HEK293 (cell line): ENCODE measurements around the gene KIAA1614.

ENCODE experiments used
- CTCF ChIA-PET: fragments of 350-600 bp; formaldehyde crosslinking; extraction: SDS; loops from one replicate; lab custom pipeline; 2021; ENCODE audit warnings: antibody characterized with exemption; lab: Yijun Ruan, JAX
- POLR2A ChIA-PET: fragments of 300-600 bp; formaldehyde crosslinking; extraction: SDS; loops from one replicate; lab custom pipeline; 2020; ENCODE audit warnings: antibody characterized with exemption, inconsistent platforms; lab: Yijun Ruan, JAX
- H3K27ac ChIP-seq: fragments of 200-500 bp; sonication (Bioruptor generic); 2 replicates; pipeline ENCODE4 v1.5.1; 2014; ENCODE audit warnings: low read depth, low read length, control low read depth, inconsistent platforms; ENCODE audit errors: extremely low read depth
- H3K36me3 ChIP-seq, 2 experiments: fragments of 200-500 bp in 1 of 2; sonication (Bioruptor generic) in 1 of 2; 1 replicate in 1 of 2; 2 replicates in 1 of 2; pipeline ENCODE4 v1.5.1; 2014 to 2017; ENCODE audit warnings: inconsistent platforms in 2 of 2, low read length in 2 of 2; ENCODE audit not compliant: control insufficient read depth in 2 of 2, insufficient read depth in 1 of 2
- H3K4me1 ChIP-seq: fragments of 200-500 bp; sonication (Bioruptor generic); 2 replicates; pipeline ENCODE4 v1.5.1; 2014; ENCODE audit warnings: mild to moderate bottlenecking, low read length, inconsistent platforms; ENCODE audit not compliant: control insufficient read depth, insufficient read depth
- H3K4me3 ChIP-seq: 2 replicates; pipeline ENCODE4 v1.5.1; 2011; ENCODE audit warnings: low read depth, mild to moderate bottlenecking, control low read depth, low read length, moderate library complexity
- H3K9me3 ChIP-seq: fragments of 200-500 bp; sonication (Bioruptor generic); 2 replicates; pipeline ENCODE4 v1.5.1; 2014; ENCODE audit warnings: low read depth, low read length, inconsistent platforms; ENCODE audit not compliant: control insufficient read depth, insufficient read depth
- CTCF ChIP-seq: fragments of 450-650 bp; formaldehyde crosslinking; IDR thresholded peaks from 2 replicates; pipeline ENCODE4 v1.5.1; 2016; ENCODE audit warnings: missing biosample characterization, missing genetic modification characterization
- GLI4 ChIP-seq: fragments of 450-650 bp; formaldehyde crosslinking; IDR thresholded peaks from 2 replicates; pipeline ENCODE4 v1.5.1; 2016; ENCODE audit warnings: missing biosample characterization, missing genetic modification characterization
- KLF10 ChIP-seq: fragments of 450-650 bp; IDR thresholded peaks from 2 replicates; pipeline ENCODE4 v1.5.1; 2018; ENCODE audit warnings: missing biosample characterization, mild to moderate bottlenecking, missing genetic modification characterization
- REST ChIP-seq: fragments of 450-650 bp; formaldehyde crosslinking; IDR thresholded peaks from 2 replicates; pipeline ENCODE4 v1.5.1; 2016; ENCODE audit warnings: missing biosample characterization, missing genetic modification characterization
- SP2 ChIP-seq: fragments of 450-650 bp; formaldehyde crosslinking; IDR thresholded peaks from 2 replicates; pipeline ENCODE4 v1.5.1; 2016; ENCODE audit warnings: missing biosample characterization, missing genetic modification characterization
- WT1 ChIP-seq: fragments of 450-650 bp; formaldehyde crosslinking; IDR thresholded peaks from 2 replicates; pipeline ENCODE4 v1.5.1; 2016; ENCODE audit warnings: missing biosample characterization, missing genetic modification characterization
- ZBTB17 ChIP-seq: fragments of 450-650 bp; formaldehyde crosslinking; IDR thresholded peaks from 2 replicates; pipeline ENCODE4 v1.5.1; 2016; ENCODE audit warnings: missing biosample characterization, missing genetic modification characterization
- ZBTB20 ChIP-seq: fragments of 450-650 bp; formaldehyde crosslinking; IDR thresholded peaks from 2 replicates; pipeline ENCODE4 v1.5.1; 2016; ENCODE audit warnings: missing biosample characterization, missing genetic modification characterization
- ZBTB48 ChIP-seq: fragments of 450-650 bp; formaldehyde crosslinking; IDR thresholded peaks from 2 replicates; pipeline ENCODE4 v1.5.1; 2016; ENCODE audit warnings: missing biosample characterization, missing genetic modification characterization
- ZIC2 ChIP-seq: fragments of 450-650 bp; formaldehyde crosslinking; IDR thresholded peaks from 2 replicates; pipeline ENCODE4 v1.5.1; 2016; ENCODE audit warnings: missing biosample characterization, missing genetic modification characterization
- ZNF146 ChIP-seq: fragments of 450-650 bp; formaldehyde crosslinking; IDR thresholded peaks from 2 replicates; pipeline ENCODE4 v1.5.1; 2016; ENCODE audit warnings: missing biosample characterization, missing genetic modification characterization
- ZNF394 ChIP-seq: fragments of 450-650 bp; formaldehyde crosslinking; IDR thresholded peaks from 2 replicates; pipeline ENCODE4 v1.5.1; 2016; ENCODE audit warnings: missing biosample characterization, missing genetic modification characterization, mild to moderate bottlenecking, moderate library complexity, borderline replicate concordance
- ZNF580 ChIP-seq: fragments of 450-650 bp; formaldehyde crosslinking; IDR thresholded peaks from 2 replicates; pipeline ENCODE4 v1.5.1; 2016; ENCODE audit warnings: missing biosample characterization, missing genetic modification characterization
- ZNF600 ChIP-seq: fragments of 450-650 bp; formaldehyde crosslinking; IDR thresholded peaks from 2 replicates; pipeline ENCODE4 v1.5.1; 2016; ENCODE audit warnings: missing biosample characterization, missing genetic modification characterization
- ZNF621 ChIP-seq: fragments of 450-650 bp; formaldehyde crosslinking; IDR thresholded peaks from 2 replicates; pipeline ENCODE4 v1.5.1; 2017; ENCODE audit warnings: missing biosample characterization, missing genetic modification characterization
- TF ChIP-seq, protein P1 (sequence below): fragments of 450-650 bp; formaldehyde crosslinking; IDR thresholded peaks from 2 replicates; pipeline ENCODE4 v1.5.1; 2016; ENCODE audit warnings: missing biosample characterization, missing genetic modification characterization
- TF ChIP-seq, protein P2 (sequence below): fragments of 450-650 bp; formaldehyde crosslinking; IDR thresholded peaks from 2 replicates; pipeline ENCODE4 v1.5.1; 2016; ENCODE audit warnings: missing biosample characterization, missing genetic modification characterization, low read depth

The KIAA1614 gene

GRCh38 chr1:180921891-180922630 is 9.4 kb downstream of the KIAA1614 start:
- Histone ChIP-seq H3K9me3 (no peaks in the 10 kb centered on the region), H3K27ac (no peak overlapping the region), H3K4me1 (peaks cover 4% of the 10 kb centered on the region; the same call in 1 of the 2 replicates), H3K4me3 (no peak overlapping the region), H3K36me3 (no peaks in the 10 kb centered on the region)
- ChIA-PET CTCF (interaction anchor here (0.6 to 1.2 kb wide), 2 partner anchors 8 to 21 kb away, joined by 4 read pairs; no protein-coding TSS in a partner anchor), POLR2A (no interaction called here)
- TF ChIP-seq GLI4 (tag by site-specific recombination) (no peak), ZNF146 (tag by site-specific recombination) (no peak), ZIC2 (tag by site-specific recombination) (peak; percentile 67), REST (no peak)

DNA sequence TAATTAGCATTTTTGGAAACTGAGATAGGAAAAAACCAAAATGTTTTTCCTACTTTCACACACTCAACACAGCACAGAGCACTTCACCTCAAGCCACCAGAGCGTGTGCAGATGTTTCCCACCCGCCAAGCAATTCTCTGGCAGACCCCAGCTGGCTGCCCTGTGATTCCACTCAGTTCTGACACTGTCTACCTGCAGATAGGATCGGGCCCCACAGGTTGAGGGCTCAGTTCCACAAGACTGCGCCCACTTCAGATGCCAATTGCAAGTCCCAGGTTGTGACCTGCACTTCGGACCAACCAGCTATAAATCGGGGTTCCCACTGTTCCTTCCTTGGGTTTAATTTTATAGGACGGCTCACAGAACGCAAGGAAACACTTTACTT is 9.9 kb downstream of the KIAA1614 start:
- peaks cover 4% of the 10 kb centered on the region; the same call in 1 of the 2 replicates for H3K4me1 ChIP-seq
- H3K9me3 ChIP-seq: no peaks in the 10 kb centered on the region
- H3K4me3 ChIP-seq: no peak overlapping the region
- CTCF ChIA-PET: interaction anchor here (1.2 kb wide), 1 partner anchor 8 kb away, joined by 4 read pairs; no protein-coding TSS in a partner anchor
- H3K36me3 ChIP-seq: no peaks in the 10 kb centered on the region
- POLR2A ChIA-PET: interaction anchor here (1.0 to 1.7 kb wide), 2 partner anchors 9 to 99 kb away, joined by 4 to 5 read pairs; no protein-coding TSS in a partner anchor
- no peak overlapping the region for H3K27ac ChIP-seq
- no peak for TF ChIP-seq ZNF621
- no peak for TF ChIP-seq ZNF580 (tag by site-specific recombination)
- no peak for TF ChIP-seq ZNF394
- TF ChIP-seq ZBTB20 (tag by site-specific recombination): no peak

- H3K4me3 ChIP-seq: peak overlapping the region; percentile 12
- ChIA-PET POLR2A (interaction anchor here (1.0 to 1.7 kb wide), 2 partner anchors 9 to 99 kb away, joined by 4 to 5 read pairs; no protein-coding TSS in a partner anchor), CTCF (interaction anchor here (1.2 kb wide), 1 partner anchor 9 kb away, joined by 4 read pairs; no protein-coding TSS in a partner anchor)
- peaks cover 4% of the 10 kb centered on the region; the same call in 1 of the 2 replicates for H3K4me1 ChIP-seq
- H3K9me3 ChIP-seq: no peaks in the 10 kb centered on the region
- no peaks in the 10 kb centered on the region for H3K36me3 ChIP-seq
- no peak overlapping the region for H3K27ac ChIP-seq
- peak; percentile 75 for TF ChIP-seq ZIC2 (tag by site-specific recombination)
- peak; percentile 79 for TF ChIP-seq SP2
- peak; percentile 17; the same call in 1 of the 2 replicates for TF ChIP-seq ZBTB48 (tag by site-specific recombination)
- no peak for TF ChIP-seq ZBTB20 (tag by site-specific recombination)
- TF ChIP-seq, protein P1, sequence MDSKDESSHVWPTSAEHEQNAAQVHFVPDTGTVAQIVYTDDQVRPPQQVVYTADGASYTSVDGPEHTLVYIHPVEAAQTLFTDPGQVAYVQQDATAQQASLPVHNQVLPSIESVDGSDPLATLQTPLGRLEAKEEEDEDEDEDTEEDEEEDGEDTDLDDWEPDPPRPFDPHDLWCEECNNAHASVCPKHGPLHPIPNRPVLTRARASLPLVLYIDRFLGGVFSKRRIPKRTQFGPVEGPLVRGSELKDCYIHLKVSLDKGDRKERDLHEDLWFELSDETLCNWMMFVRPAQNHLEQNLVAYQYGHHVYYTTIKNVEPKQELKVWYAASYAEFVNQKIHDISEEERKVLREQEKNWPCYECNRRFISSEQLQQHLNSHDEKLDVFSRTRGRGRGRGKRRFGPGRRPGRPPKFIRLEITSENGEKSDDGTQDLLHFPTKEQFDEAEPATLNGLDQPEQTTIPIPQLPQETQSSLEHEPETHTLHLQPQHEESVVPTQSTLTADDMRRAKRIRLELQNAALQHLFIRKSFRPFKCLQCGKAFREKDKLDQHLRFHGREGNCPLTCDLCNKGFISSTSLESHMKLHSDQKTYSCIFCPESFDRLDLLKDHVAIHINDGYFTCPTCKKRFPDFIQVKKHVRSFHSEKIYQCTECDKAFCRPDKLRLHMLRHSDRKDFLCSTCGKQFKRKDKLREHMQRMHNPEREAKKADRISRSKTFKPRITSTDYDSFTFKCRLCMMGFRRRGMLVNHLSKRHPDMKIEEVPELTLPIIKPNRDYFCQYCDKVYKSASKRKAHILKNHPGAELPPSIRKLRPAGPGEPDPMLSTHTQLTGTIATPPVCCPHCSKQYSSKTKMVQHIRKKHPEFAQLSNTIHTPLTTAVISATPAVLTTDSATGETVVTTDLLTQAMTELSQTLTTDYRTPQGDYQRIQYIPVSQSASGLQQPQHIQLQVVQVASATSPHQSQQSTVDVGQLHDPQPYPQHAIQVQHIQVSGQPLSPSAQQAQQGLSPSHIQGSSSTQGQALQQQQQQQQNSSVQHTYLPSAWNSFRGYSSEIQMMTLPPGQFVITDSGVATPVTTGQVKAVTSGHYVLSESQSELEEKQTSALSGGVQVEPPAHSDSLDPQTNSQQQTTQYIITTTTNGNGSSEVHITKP: peak; percentile 83
- no peak for TF ChIP-seq CTCF
- TF ChIP-seq, protein P2, sequence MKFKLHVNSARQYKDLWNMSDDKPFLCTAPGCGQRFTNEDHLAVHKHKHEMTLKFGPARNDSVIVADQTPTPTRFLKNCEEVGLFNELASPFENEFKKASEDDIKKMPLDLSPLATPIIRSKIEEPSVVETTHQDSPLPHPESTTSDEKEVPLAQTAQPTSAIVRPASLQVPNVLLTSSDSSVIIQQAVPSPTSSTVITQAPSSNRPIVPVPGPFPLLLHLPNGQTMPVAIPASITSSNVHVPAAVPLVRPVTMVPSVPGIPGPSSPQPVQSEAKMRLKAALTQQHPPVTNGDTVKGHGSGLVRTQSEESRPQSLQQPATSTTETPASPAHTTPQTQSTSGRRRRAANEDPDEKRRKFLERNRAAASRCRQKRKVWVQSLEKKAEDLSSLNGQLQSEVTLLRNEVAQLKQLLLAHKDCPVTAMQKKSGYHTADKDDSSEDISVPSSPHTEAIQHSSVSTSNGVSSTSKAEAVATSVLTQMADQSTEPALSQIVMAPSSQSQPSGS (tag by site-specific recombination): peak; percentile 90
- TF ChIP-seq WT1 (tag by site-specific recombination): peak; percentile 75
- peak; percentile 83 for TF ChIP-seq KLF10
- TF ChIP-seq ZNF600 (tag by site-specific recombination): 0 out of 2 replicates have a peak, but pooled peaks have one; percentile 29
- 0 out of 2 replicates have a peak, but pooled peaks have one; percentile 43 for TF ChIP-seq ZBTB17
These were observed 10.5 kb downstream of the KIAA1614 start for GRCh38 chr1:180923021-180923841.
